Loucy (cell line): ENCODE data around the gene SIAH2.

Experiments used
- H2AFZ ChIP-seq: fragments of 200-600 bp; sonication (generic); 2 replicates; pipeline ENCODE4 v1.6.0; 2016; ENCODE audit warnings: antibody characterized with exemption, mild to moderate bottlenecking, low read length, moderate library complexity
- H3F3A ChIP-seq: fragments of 200-600 bp; 2 replicates; pipeline ENCODE4 v1.6.0; 2016; ENCODE audit warnings: antibody characterized with exemption, low read depth, mild to moderate bottlenecking
- H3K27me3 ChIP-seq: fragments of 200-600 bp; sonication (generic); 2 replicates; pipeline ENCODE4 v1.6.1; 2014; ENCODE audit warnings: low read length, mild to moderate bottlenecking; ENCODE audit not compliant: insufficient read depth, poor library complexity, severe bottlenecking
- H3K36me3 ChIP-seq: fragments of 200-600 bp; sonication (generic); 2 replicates; pipeline ENCODE4 v1.6.1; 2016; ENCODE audit warnings: low read length; ENCODE audit not compliant: insufficient read depth
- H3K4me1 ChIP-seq: fragments of 200-600 bp; sonication (generic); 2 replicates; pipeline ENCODE4 v1.5.1; 2014; ENCODE audit warnings: low read length, mild to moderate bottlenecking; ENCODE audit not compliant: insufficient read depth, poor library complexity, severe bottlenecking
- H3K4me2 ChIP-seq: fragments of 200-600 bp; sonication (generic); 2 replicates; pipeline ENCODE4 v1.6.0; 2014; ENCODE audit warnings: antibody characterized with exemption, low read length, low read depth, mild to moderate bottlenecking; ENCODE audit not compliant: poor library complexity, severe bottlenecking
- H3K4me3 ChIP-seq: fragments of 200-600 bp; sonication (generic); 2 replicates; pipeline ENCODE4 v1.5.1; 2014; ENCODE audit warnings: low read length, mild to moderate bottlenecking, mixed read lengths; ENCODE audit not compliant: poor library complexity, severe bottlenecking
- H3K79me2 ChIP-seq: fragments of 200-600 bp; sonication (generic); 2 replicates; pipeline ENCODE4 v1.6.1; 2014; ENCODE audit warnings: low read length; ENCODE audit not compliant: insufficient read depth
- H3K9ac ChIP-seq: fragments of 200-600 bp; sonication (generic); 2 replicates; pipeline ENCODE4 v1.6.0; 2014; ENCODE audit warnings: mild to moderate bottlenecking, low read depth, low read length, moderate library complexity; ENCODE audit not compliant: poor library complexity, severe bottlenecking
- H3K9me2 ChIP-seq: fragments of 200-600 bp; sonication (generic); replicated peaks from 2 replicates; pipeline ENCODE4 v1.6.1; 2016; ENCODE audit warnings: low read depth, low read length, mixed read lengths
- H3K9me3 ChIP-seq: fragments of 200-600 bp; sonication (generic); 2 replicates; pipeline ENCODE4 v1.6.1; 2014; ENCODE audit warnings: mild to moderate bottlenecking, antibody characterized with exemption, low read length, low read depth; ENCODE audit not compliant: insufficient read depth
- H4K20me1 ChIP-seq: fragments of 200-600 bp; sonication (generic); 2 replicates; pipeline ENCODE4 v1.6.0; 2014; ENCODE audit warnings: antibody characterized with exemption, low read length, mild to moderate bottlenecking; ENCODE audit not compliant: insufficient read depth, poor library complexity, severe bottlenecking
- CTCF ChIP-seq: fragments of 200-600 bp; sonication (generic); conservative IDR thresholded peaks from 2 replicates; pipeline ENCODE4 v1.5.1; 2014; ENCODE audit warnings: mild to moderate bottlenecking, antibody characterized with exemption, low read length
- EZH2phosphoT487 ChIP-seq: fragments of 200-600 bp; IDR thresholded peaks from 2 replicates; pipeline ENCODE4 v1.6.1; 2018; ENCODE audit warnings: antibody characterized with exemption, mild to moderate bottlenecking, moderate library complexity, borderline replicate concordance

SIAH2 gene

GRCh38 chr3:150757364-150757763 is 5.6 kb downstream of the SIAH2 start:
- no peaks in the 10 kb centered on the region for H3K27me3 ChIP-seq

GRCh38 chr3:150756491-150757059 is 6.4 kb downstream of the SIAH2 start:
- peak overlapping the region; percentile 68 for H3K4me2 ChIP-seq
- peaks cover 45% of the 10 kb centered on the region for H3K4me1 ChIP-seq
- H4K20me1 ChIP-seq: peaks cover 49% of the 10 kb centered on the region
- no peaks in the 10 kb centered on the region for H3F3A ChIP-seq
- H2AFZ ChIP-seq: no peak overlapping the region
- no peaks in the 10 kb centered on the region for H3K9me3 ChIP-seq
- no peaks in the 10 kb centered on the region for H3K36me3 ChIP-seq
- H3K9ac ChIP-seq: no peak overlapping the region
- TF ChIP-seq EZH2phosphoT487 (no peak), CTCF (no peak)
- H3K27me3 ChIP-seq: no peaks in the 10 kb centered on the region
- peaks cover 91% of the 10 kb centered on the region for H3K79me2 ChIP-seq
- no peak overlapping the region for H3K4me3 ChIP-seq
- H3K9me2 ChIP-seq: no peaks in the 10 kb centered on the region

More at GRCh38 chr3:150757364-150757763, 5.6 kb downstream of the SIAH2 start:
- TF ChIP-seq CTCF (no peak), EZH2phosphoT487 (no peak)
- H3K4me2 ChIP-seq: peak overlapping the region; percentile 68
- H4K20me1 ChIP-seq: peaks cover 54% of the 10 kb centered on the region
- H3K9me2 ChIP-seq: no peaks in the 10 kb centered on the region
- peak overlapping the region; percentile 50 for H3K4me3 ChIP-seq
- H3K79me2 ChIP-seq: peaks cover 91% of the 10 kb centered on the region
- H3K9me3 ChIP-seq: no peaks in the 10 kb centered on the region
- H2AFZ ChIP-seq: no peak overlapping the region
- no peak overlapping the region for H3K9ac ChIP-seq
- H3K4me1 ChIP-seq: peaks cover 52% of the 10 kb centered on the region
- H3K36me3 ChIP-seq: no peaks in the 10 kb centered on the region
- no peaks in the 10 kb centered on the region for H3F3A ChIP-seq

- no peaks in the 10 kb centered on the region for H3K9me2 ChIP-seq
- H3K27me3 ChIP-seq: no peaks in the 10 kb centered on the region
- H3F3A ChIP-seq: no peaks in the 10 kb centered on the region
- peak overlapping the region; percentile 68 for H3K4me2 ChIP-seq
- H3K9me3 ChIP-seq: no peaks in the 10 kb centered on the region
- no peak overlapping the region for H3K9ac ChIP-seq
- H3K4me1 ChIP-seq: peaks cover 41% of the 10 kb centered on the region
- H4K20me1 ChIP-seq: peaks cover 45% of the 10 kb centered on the region
- TF ChIP-seq EZH2phosphoT487 (no peak), CTCF (no peak)
- no peaks in the 10 kb centered on the region for H3K36me3 ChIP-seq
- H3K4me3 ChIP-seq: no peak overlapping the region
- no peak overlapping the region for H2AFZ ChIP-seq
- H3K79me2 ChIP-seq: peaks cover 90% of the 10 kb centered on the region
Measured at GRCh38 chr3:150755902-150756301, 7.1 kb downstream of the SIAH2 start.
